Endothelial cell of umbilical vein (primary cell): ENCODE results near the gene SPEF1.

Experiments used
- CTCF ChIP-seq, 2 donors: IDR thresholded peaks; 1 replicate in 1 of 2; 2 replicates in 1 of 2; pipeline ENCODE4 v1.5.1; 2011; ENCODE audit warnings: low read length in 2 of 2, mild to moderate bottlenecking in 2 of 2, moderate library complexity in 2 of 2, control low read depth in 1 of 2, inconsistent platforms in 1 of 2, low read depth in 1 of 2; ENCODE audit not compliant: insufficient read depth in 1 of 2; ENCODE audit errors: extremely low read depth in 1 of 2
- EZH2 ChIP-seq: IDR thresholded peaks from 2 replicates; pipeline ENCODE4 v1.6.1; 2012; ENCODE audit warnings: borderline replicate concordance, low read depth, mild to moderate bottlenecking, moderate library complexity, low read length, inconsistent platforms; ENCODE audit not compliant: severe bottlenecking
- FOS ChIP-seq: IDR thresholded peaks from 2 replicates; pipeline ENCODE4 v1.6.1; 2011; ENCODE audit warnings: mild to moderate bottlenecking, low read length, moderate library complexity, borderline replicate concordance; ENCODE audit not compliant: insufficient read depth
- JUN ChIP-seq: IDR thresholded peaks from 2 replicates; pipeline ENCODE4 v1.6.1; 2011; ENCODE audit warnings: borderline replicate concordance, low read depth; ENCODE audit not compliant: insufficient read length, insufficient read depth
- MAX ChIP-seq: IDR thresholded peaks from 2 replicates; pipeline ENCODE4 v1.6.1; 2011; ENCODE audit not compliant: insufficient read depth, insufficient read length
- POLR2A ChIP-seq: IDR thresholded peaks from 2 replicates; pipeline ENCODE4 v1.6.1; 2012; ENCODE audit warnings: low read depth, mild to moderate bottlenecking, control low read depth, low read length
- POLR2AphosphoS5 ChIP-seq: IDR thresholded peaks from 2 replicates; pipeline ENCODE4 v1.6.1; 2012; ENCODE audit warnings: low read depth, mild to moderate bottlenecking, control low read depth, low read length, moderate library complexity; ENCODE audit not compliant: insufficient read depth

- TF ChIP-seq CTCF (IDR thresholded peaks at IDR 0.05; ENCODE audit: extremely low read depth in 1 of 2, insufficient read depth in 1 of 2, low read depth in 1 of 2, low read length in 2 of 2) (no peak), POLR2A (no peak), JUN (no peak), EZH2 (no peak), POLR2AphosphoS5 (no peak), MAX (no peak), FOS (no peak)
Measured at GRCh38 chr20:3825526-3825925, 44.3 kb upstream of the SPEF1 start.
